ENCODE results near the gene LRRC23. TPM values are rescaled to one million over a fixed set of nuclear protein-coding genes. Genes with fewer than 3 reads are reported as not detected.

The LRRC23 gene
- total and polyA plus RNA-seq, 9 of the 15 experiments (the other 6 are each of a cell fraction or from before 2014, with no cell fraction given): 2.2 to 7.0 (median 3.0) TPM

DNA sequence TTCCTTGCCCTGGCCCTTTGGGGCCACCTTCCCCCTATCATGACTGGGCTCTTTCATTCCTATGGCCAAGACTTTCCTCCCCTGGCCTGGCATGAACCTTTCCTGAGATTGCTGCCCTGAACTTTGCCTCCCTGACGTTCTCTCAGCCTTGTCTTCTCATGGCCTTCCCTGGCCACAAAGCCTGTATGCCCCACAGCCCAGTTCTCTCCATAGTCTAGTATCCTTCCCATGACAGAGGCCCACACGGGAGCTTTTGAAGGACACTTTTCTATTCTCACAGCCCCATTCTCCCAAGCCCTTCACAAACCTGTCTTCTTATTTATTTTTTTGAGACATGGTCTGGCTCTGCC lies 34.5 kb downstream of the LRRC23 start (continued):
- no peak for TF ChIP-seq DPF2 (IDR thresholded peaks at IDR 0.05)
- TF ChIP-seq CREM (IDR thresholded peaks at IDR 0.05; ENCODE audit: low read depth): no peak
- TF ChIP-seq RFX1 (IDR thresholded peaks at IDR 0.05): no peak
- TF ChIP-seq NFXL1 (CRISPR knock-in tag; IDR thresholded peaks at IDR 0.05): no peak

DNA sequence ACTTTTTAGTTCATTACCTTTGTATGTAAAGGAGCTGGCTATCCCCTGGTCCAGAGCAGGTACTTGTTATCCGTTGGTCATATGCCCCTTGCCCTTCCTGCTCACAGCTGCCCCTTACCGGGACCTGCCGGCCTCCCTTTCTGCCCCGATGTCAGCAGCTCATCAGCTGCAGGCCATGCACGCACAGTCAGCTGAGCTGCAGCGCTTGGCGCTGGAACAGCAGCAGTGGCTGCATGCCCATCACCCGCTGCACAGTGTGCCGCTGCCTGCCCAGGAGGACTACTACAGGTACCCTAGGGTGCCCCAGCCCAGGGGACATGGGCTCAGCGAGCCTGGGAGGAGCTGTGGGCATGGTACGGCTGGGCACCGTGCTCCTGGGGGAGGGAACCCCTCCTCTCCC lies 36.6 kb downstream of the LRRC23 start:
- Histone ChIP-seq H3K27ac (ENCODE audit: extremely low read depth, low read depth, low read length) (no peak overlapping the region), H4K20me1 (replicated peaks; ENCODE audit: control insufficient read depth, insufficient read depth, low read length) (no peaks in the 10 kb centered on the region), H3K27me3 (ENCODE audit: control insufficient read depth in 2 of 2, insufficient read depth in 2 of 2, low read length in 2 of 2) (no peaks in the 10 kb centered on the region), H3K4me1 (replicated peaks in 1 of 2; ENCODE audit: control insufficient read depth in 2 of 2, insufficient read depth in 2 of 2, low read length in 2 of 2) (peaks cover 21 to 67% of the 10 kb centered on the region in 2 experiments), H3K79me2 (ENCODE audit: control insufficient read depth, insufficient read depth, low read length) (peaks cover 13% of the 10 kb centered on the region), H3K9me3 (replicated peaks; ENCODE audit: control insufficient read depth, insufficient read depth, low read depth, low read length) (no peaks in the 10 kb centered on the region), H3K4me2 (ENCODE audit: insufficient read depth, low read length) (no peak overlapping the region), H3K9ac (ENCODE audit: insufficient read depth in 1 of 2, low read depth in 2 of 2, low read length in 2 of 2) (peak overlapping the region in 1 of 2 experiments; percentile 32; a peak in 2 of 4 replicates), H3K9me1 (ENCODE audit: control insufficient read depth, insufficient read depth, low read length) (no peaks in the 10 kb centered on the region), H3K36me3 (ENCODE audit: control insufficient read depth, insufficient read depth, low read length) (peaks cover 48% of the 10 kb centered on the region; the same call in 2 of the 3 replicates), H2AFZ (ENCODE audit: low read depth, low read length) (no peak overlapping the region), H3K4me3 (no peak overlapping the region)
- in situ Hi-C loops (cut with MboI) (loop anchor here (5.0 kb wide), 1 partner anchor 74 kb away; the partner anchor contains the start of gene TPI1), intact Hi-C loops (cut with micrococcal nuclease) (loop anchor here (5.0 kb wide), 1 partner anchor 74 kb away; the partner anchor contains the start of gene TPI1)
- ATAC-seq: no peak
- CTCF ChIA-PET (ENCODE audit: low intra/inter-chr PET ratio): no interaction called here
- DNase-seq (ENCODE audit: extremely low read depth in 1 of 4, low spot score in 3 of 4): no peak
- TF ChIP-seq RBFOX2 (IDR thresholded peaks at IDR 0.05; ENCODE audit: low read depth, low read length): peak; percentile 43; the same call in 1 of the 2 replicates
- no peak for TF ChIP-seq ARNT (IDR thresholded peaks at IDR 0.05)
- no peak for TF ChIP-seq DMBX1 (CRISPR knock-in tag; IDR thresholded peaks at IDR 0.05; ENCODE audit: borderline replicate concordance)
- TF ChIP-seq PHF21A (IDR thresholded peaks at IDR 0.05; ENCODE audit: borderline replicate concordance, low read depth): no peak
- no peak for TF ChIP-seq CREB1 (IDR thresholded peaks at IDR 0.05)
- no peak for TF ChIP-seq CREB1 (CRISPR knock-in tag; IDR thresholded peaks at IDR 0.05)
- TF ChIP-seq POLR2G (IDR thresholded peaks at IDR 0.05; ENCODE audit: low read depth, low read length): peak; percentile 67
- BruUV-seq (replicated peaks): no TSS peak
- 87% methylated on average over 10 of the region's 12 CpGs for WGBS (ENCODE audit: insufficient coverage, low coverage, missing lambda C conversion rate)
- POLR2A ChIA-PET: interaction anchor here (1.0 to 2.2 kb wide), 2 partner anchors 23 to 72 kb away, joined by 7 to 8 read pairs; no protein-coding TSS in a partner anchor
- FAIRE-seq: no peak
